ENCODE results near the gene TYRP1.

The TYRP1 gene

GRCh38 chr9:12696931-12697622, 3.9 kb downstream of the TYRP1 start:
- DNase-seq (ENCODE audit: low read depth, low spot score) = no peak

GRCh38 chr9:12697719-12698118, 4.5 kb downstream of the TYRP1 start:
- DNase-seq (ENCODE audit: low read depth, low spot score) = no peak

GRCh38 chr9:12698266-12698665, 5.1 kb downstream of the TYRP1 start:
- no peak for DNase-seq (ENCODE audit: low read depth, low spot score)

GRCh38 chr9:12698986-12699385, 5.8 kb downstream of the TYRP1 start:
- no peak for DNase-seq (ENCODE audit: low read depth, low spot score)

GRCh38 chr9:12699529-12699928, 6.3 kb downstream of the TYRP1 start:
- no peak for DNase-seq (ENCODE audit: low read depth, low spot score)

- DNase-seq (ENCODE audit: low read depth, low spot score) = no peak
Measured at GRCh38 chr9:12701126-12701525, 7.9 kb downstream of the TYRP1 start.

- no peak for DNase-seq (ENCODE audit: low read depth, low spot score)
Measured at GRCh38 chr9:12702160-12702758, 9.1 kb downstream of the TYRP1 start.

- DNase-seq (ENCODE audit: low read depth, low spot score) = no peak
Measured at GRCh38 chr9:12703996-12704395, 10.8 kb downstream of the TYRP1 start.

- no peak for DNase-seq (ENCODE audit: low read depth, low spot score)
Measured at GRCh38 chr9:12705738-12706391, 12.7 kb downstream of the TYRP1 start.

GRCh38 chr9:12708562-12709298, 15.5 kb downstream of the TYRP1 start:
- DNase-seq (ENCODE audit: low read depth, low spot score) = no peak

- DNase-seq (ENCODE audit: low read depth, low spot score) = no peak
Measured at GRCh38 chr9:12712532-12712931, 19.3 kb downstream of the TYRP1 start.

GRCh38 chr9:12715268-12715667, 22.1 kb downstream of the TYRP1 start:
- no peak for DNase-seq (ENCODE audit: low read depth, low spot score)

GRCh38 chr9:12716823-12717600, 23.8 kb downstream of the TYRP1 start:
- DNase-seq (ENCODE audit: low read depth, low spot score) = no peak

- DNase-seq (ENCODE audit: low read depth, low spot score) = no peak
Measured at GRCh38 chr9:12717907-12718306, 24.7 kb downstream of the TYRP1 start.

GRCh38 chr9:12718482-12719026, 25.4 kb downstream of the TYRP1 start:
- DNase-seq (ENCODE audit: low read depth, low spot score) = no peak

GRCh38 chr9:12719431-12719830, 26.2 kb downstream of the TYRP1 start:
- no peak for DNase-seq (ENCODE audit: low read depth, low spot score)

- no peak for DNase-seq (ENCODE audit: low read depth, low spot score)
Measured at GRCh38 chr9:12720551-12720950, 27.4 kb downstream of the TYRP1 start.

GRCh38 chr9:12722131-12722530, 28.9 kb downstream of the TYRP1 start:
- DNase-seq (ENCODE audit: low read depth, low spot score) = no peak

- DNase-seq (ENCODE audit: low read depth, low spot score) = no peak
Measured at GRCh38 chr9:12723409-12724028, 30.3 kb downstream of the TYRP1 start.

- no peak for DNase-seq (ENCODE audit: low read depth, low spot score)
Measured at GRCh38 chr9:12726795-12727194, 33.6 kb downstream of the TYRP1 start.

- DNase-seq (ENCODE audit: low read depth, low spot score) = no peak
Measured at GRCh38 chr9:12730198-12730597, 37.0 kb downstream of the TYRP1 start.

All from iPS DF 19.7 (cell line).